D341Med (cell line): ENCODE measurements around the gene SYK.
"Not testable (repeated sequence)": the region's sequence is repeated elsewhere in the genome, so short reads cannot be mapped to it uniquely, and the experiment has no call there.

ENCODE experiments used
- DNase-seq: peaks from one replicate; pipeline ENCODE4 v3.0.0; 2012; ENCODE audit warnings: low spot score

SYK gene

GRCh38 chr9:90795871-90796317, 5.7 kb upstream of the SYK start:
- no peak for DNase-seq

- DNase-seq: no peak
Measured at GRCh38 chr9:90799271-90799852, 2.3 kb upstream of the SYK start.

GRCh38 chr9:90801973-90802322, 329 bp downstream of the SYK start:
- DNase-seq: no peak

- no peak for DNase-seq
Measured at GRCh38 chr9:90802386-90802985, 867 bp downstream of the SYK start.

GRCh38 chr9:90803860-90804593, 2.4 kb downstream of the SYK start:
- DNase-seq: no peak

- no peak for DNase-seq
Measured at GRCh38 chr9:90805006-90805996, 3.7 kb downstream of the SYK start.

- DNase-seq: no peak
Measured at GRCh38 chr9:90807006-90807405, 5.4 kb downstream of the SYK start.

- DNase-seq: no peak
Measured at GRCh38 chr9:90808398-90808797, 6.8 kb downstream of the SYK start.

- no peak for DNase-seq
Measured at GRCh38 chr9:90808890-90809685, 7.5 kb downstream of the SYK start.

GRCh38 chr9:90810691-90811090, 9.1 kb downstream of the SYK start:
- DNase-seq: no peak

- DNase-seq: no peak
Measured at GRCh38 chr9:90813046-90813445, 11.4 kb downstream of the SYK start.

GRCh38 chr9:90813523-90813922, 11.9 kb downstream of the SYK start:
- no peak for DNase-seq

- DNase-seq: no peak
Measured at GRCh38 chr9:90814355-90814754, 12.7 kb downstream of the SYK start.

GRCh38 chr9:90815183-90815943, 13.7 kb downstream of the SYK start:
- DNase-seq: no peak

- DNase-seq: no peak
Measured at GRCh38 chr9:90815944-90816357, 14.3 kb downstream of the SYK start.

- no peak for DNase-seq
Measured at GRCh38 chr9:90816690-90817089, 15.1 kb downstream of the SYK start.

GRCh38 chr9:90818279-90818678, 16.7 kb downstream of the SYK start:
- DNase-seq: no peak

- DNase-seq: not testable (repeated sequence)
Measured at GRCh38 chr9:90820406-90820805, 18.8 kb downstream of the SYK start.

- DNase-seq: not testable (repeated sequence)
Measured at GRCh38 chr9:90821236-90821635, 19.6 kb downstream of the SYK start.

- DNase-seq: no peak
Measured at GRCh38 chr9:90821697-90822096, 20.1 kb downstream of the SYK start.

- DNase-seq: no peak
Measured at GRCh38 chr9:90822866-90823265, 21.2 kb downstream of the SYK start.
